GM19035 (cell line): Measurements from ENCODE around the gene PRR22.
"Not testable (repeated sequence)": the region's sequence is repeated elsewhere in the genome, so short reads cannot be mapped to it uniquely, and the experiment has no call there.

ENCODE experiments used
- ATAC-seq: cut with Tn5 transposase; IDR thresholded peaks from one replicate; pipeline ENCODE4 v1.9.1; 2021; ENCODE audit not compliant: unreplicated experiment

The PRR22 gene

GRCh38 chr19:5792224-5792623, 7.7 kb upstream of the PRR22 start:
- ATAC-seq: no peak

GRCh38 chr19:5790559-5791520, 6.3 kb upstream of the PRR22 start, which contains the start of gene DUS3L:
Gene DUS3L (minus strand): TSS chr19:5791163. CDS start chr19:5791141, 22 bp downstream.
- ATAC-seq: peak; percentile 90

- ATAC-seq: no peak
Observed at GRCh38 chr19:5789886-5790558, 5.5 kb upstream of the PRR22 start.

- no peak for ATAC-seq
Observed at GRCh38 chr19:5789351-5789761, 4.8 kb upstream of the PRR22 start.

GRCh38 chr19:5788422-5788821, 3.9 kb upstream of the PRR22 start:
- ATAC-seq: no peak

GRCh38 chr19:5787409-5788182, 3.0 kb upstream of the PRR22 start:
- ATAC-seq: no peak

GRCh38 chr19:5786593-5787408, 2.3 kb upstream of the PRR22 start:
- ATAC-seq: no peak

GRCh38 chr19:5785423-5785822, 877 bp upstream of the PRR22 start:
- ATAC-seq: no peak

GRCh38 chr19:5782945-5783919, 1.3 kb downstream of the PRR22 start:
- no peak for ATAC-seq

- no peak for ATAC-seq
Observed at GRCh38 chr19:5782322-5782721, 2.2 kb downstream of the PRR22 start.

GRCh38 chr19:5780916-5781315, 3.6 kb downstream of the PRR22 start:
- ATAC-seq: not testable (repeated sequence)

GRCh38 chr19:5778402-5778801, 6.1 kb downstream of the PRR22 start:
- no peak for ATAC-seq

GRCh38 chr19:5775668-5776309, 8.8 kb downstream of the PRR22 start:
- ATAC-seq: no peak

- no peak for ATAC-seq
Observed at GRCh38 chr19:5774921-5775320, 9.6 kb downstream of the PRR22 start.

GRCh38 chr19:5773276-5773675, 11.3 kb downstream of the PRR22 start:
- ATAC-seq: no peak

GRCh38 chr19:5772416-5772815, 12.1 kb downstream of the PRR22 start:
- no peak for ATAC-seq

- no peak for ATAC-seq
Observed at GRCh38 chr19:5767949-5768348, 16.6 kb downstream of the PRR22 start.

GRCh38 chr19:5765220-5765619, 19.3 kb downstream of the PRR22 start:
- no peak for ATAC-seq
